GM21526 (cell line): ENCODE results near the gene OPCML.

ENCODE experiments used
- ATAC-seq: cut with Tn5 transposase; IDR thresholded peaks from one replicate; pipeline ENCODE4 v1.9.1; 2021; ENCODE audit warnings: moderate library complexity; ENCODE audit not compliant: unreplicated experiment, low FRiP score

OPCML gene

GRCh38 chr11:132365650-132366049 lies 1166.7 kb downstream of the OPCML start:
- ATAC-seq = no peak
